Activated CD4-positive, CD25-positive, alpha-beta regulatory T cell treated with anti-CD3 and anti-CD28 coated beads, Interleukin-2, amount 50 U/mL, for 72 hours (primary cell): ENCODE measurements around the gene NR0B2.
"Not testable (repeated sequence)": the region's sequence is repeated elsewhere in the genome, so short reads cannot be mapped to it uniquely, and the experiment has no call there.

Experiments used
- DNase-seq: peaks from one replicate; pipeline ENCODE4 v3.0.0; 2021

NR0B2 gene

GRCh38 chr1:26888231-26888630 is 25.5 kb downstream of the NR0B2 start:
- no peak for DNase-seq

DNA sequence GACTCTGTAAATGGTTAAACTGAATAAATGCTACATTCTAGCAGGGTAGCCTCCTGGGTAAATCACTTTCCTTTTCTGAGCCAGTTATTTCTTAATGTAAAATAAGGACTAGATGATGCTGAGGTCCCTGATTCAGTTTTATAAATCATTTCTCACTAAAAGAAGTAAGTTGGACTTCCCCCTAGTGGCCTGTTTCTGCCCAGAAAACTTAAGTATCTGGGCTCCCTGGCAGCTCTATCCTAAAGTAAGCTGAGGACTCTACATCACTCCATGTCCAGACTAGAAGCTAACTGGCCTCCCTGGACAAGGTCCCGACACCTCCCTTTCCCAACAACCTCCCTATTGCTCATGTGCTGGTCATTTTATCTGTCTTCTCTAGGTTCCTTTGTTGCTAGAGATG is 26.6 kb downstream of the NR0B2 start:
- DNase-seq, result no peak

DNA sequence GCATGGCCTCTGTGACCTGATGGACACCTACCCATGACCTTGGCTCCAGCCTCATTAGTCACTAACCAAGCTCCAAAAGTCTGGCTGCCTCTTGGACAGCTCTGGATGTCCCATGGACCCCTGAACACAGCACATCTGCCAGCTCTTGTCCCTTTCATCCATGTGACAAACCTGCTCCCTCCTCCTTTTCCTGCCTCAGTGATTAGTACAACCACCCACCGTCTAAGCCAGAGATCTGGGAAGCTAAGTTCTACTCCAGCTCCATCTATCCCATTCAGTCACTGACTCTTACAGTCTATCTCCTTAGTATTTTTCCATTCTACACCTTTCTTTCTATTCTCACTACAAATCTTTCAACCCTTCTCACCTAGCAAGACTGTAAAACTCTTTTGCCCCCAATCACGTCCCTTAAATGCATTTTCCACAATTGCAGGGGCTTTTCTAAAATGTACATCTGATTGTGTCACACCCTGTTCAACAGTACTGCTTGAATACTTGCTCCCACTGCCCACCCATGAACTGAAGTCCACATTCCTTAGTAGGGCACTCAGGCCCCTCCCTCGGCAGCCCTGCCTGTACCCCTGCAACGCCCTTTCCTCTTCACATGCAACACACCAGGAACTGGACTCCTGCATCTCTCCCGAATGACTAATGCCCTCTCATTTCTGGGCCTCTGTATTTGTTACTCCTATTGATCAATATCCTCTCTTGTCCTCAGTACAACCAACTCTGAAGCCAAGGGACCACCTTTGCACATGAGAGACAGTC is 30.9 kb downstream of the NR0B2 start:
- no peak for DNase-seq

GRCh38 chr1:26881611-26882010 is 32.2 kb downstream of the NR0B2 start:
- DNase-seq, result not testable (repeated sequence)

GRCh38 chr1:26879793-26880192 is 34.0 kb downstream of the NR0B2 start:
- DNase-seq, result no peak

DNA sequence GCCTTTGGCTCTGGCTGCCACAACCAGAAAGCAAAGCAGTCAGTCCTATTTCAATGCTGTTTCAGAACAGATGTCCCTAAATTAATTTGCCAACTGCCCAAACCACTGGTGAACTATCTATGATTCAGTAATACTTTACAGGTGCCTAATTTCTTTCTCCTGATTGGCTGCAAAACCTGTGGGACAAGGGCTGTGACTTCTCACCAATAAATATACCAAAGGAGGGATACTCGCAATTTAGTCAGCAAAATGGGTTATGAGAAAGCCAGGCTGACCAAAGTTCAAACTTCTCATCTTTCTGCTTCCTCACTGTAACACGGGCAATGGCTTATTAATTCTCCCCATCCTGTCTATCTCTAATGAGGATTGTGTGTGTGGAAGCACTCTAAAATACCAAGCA is 36.4 kb downstream of the NR0B2 start:
- DNase-seq, result no peak

- no peak for DNase-seq
These were observed 38.9 kb downstream of the NR0B2 start for GRCh38 chr1:26874896-26875295.

GRCh38 chr1:26873097-26873496 is 40.7 kb downstream of the NR0B2 start:
- not testable (repeated sequence) for DNase-seq

DNA sequence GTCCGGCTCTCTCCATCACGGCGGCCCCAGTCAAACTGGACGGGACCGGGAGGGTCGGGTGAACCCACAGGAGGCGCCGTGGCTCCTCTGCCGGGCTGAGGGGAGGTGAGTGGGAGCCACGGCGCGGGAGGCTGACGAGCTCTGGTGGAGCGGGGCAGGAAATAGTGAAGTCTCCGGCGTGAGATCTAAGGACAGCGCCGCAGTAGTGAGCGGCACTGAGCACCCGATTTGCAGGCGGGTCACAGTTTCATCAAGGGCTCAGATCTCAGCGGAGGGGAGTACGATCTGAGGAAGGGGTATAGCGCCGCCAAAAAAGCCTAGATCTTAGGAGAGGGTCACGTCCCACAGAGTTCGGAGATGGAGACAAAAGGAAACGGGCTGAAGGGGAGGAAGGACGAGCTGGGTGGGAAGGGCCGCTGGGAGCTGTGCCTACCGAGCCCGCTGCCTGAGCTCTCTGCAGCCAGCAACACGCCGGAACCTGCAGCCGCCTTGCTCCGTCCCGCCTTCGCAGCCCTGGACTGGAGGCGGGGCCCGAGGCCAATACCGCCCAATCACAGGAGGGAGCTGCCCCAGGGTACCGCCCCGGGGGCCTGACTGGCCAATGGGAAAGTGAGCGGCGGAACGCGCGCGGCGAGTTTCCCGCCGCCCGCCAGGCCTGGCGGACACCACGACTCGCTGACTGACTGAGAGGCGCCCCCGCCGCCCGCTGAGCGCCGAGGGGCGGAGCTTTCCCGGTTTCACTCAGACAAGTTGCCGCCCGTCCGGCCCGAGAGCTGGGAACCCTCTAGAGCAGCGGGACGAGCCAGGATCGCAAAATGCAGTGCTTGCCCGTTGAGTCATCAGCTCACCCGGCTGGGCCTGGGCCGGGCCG is 48.9 kb downstream of the NR0B2 start:
- peak; percentile 96 for DNase-seq

DNA sequence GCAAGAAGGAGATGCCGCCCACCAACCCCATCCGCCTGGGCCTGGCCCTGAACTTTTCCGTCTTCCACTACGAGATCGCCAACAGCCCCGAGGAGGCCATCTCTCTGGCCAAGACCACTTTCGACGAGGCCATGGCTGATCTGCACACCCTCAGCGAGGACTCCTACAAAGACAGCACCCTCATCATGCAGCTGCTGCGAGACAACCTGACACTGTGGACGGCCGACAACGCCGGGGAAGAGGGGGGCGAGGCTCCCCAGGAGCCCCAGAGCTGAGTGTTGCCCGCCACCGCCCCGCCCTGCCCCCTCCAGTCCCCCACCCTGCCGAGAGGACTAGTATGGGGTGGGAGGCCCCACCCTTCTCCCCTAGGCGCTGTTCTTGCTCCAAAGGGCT is 50.1 kb downstream of the NR0B2 start:
- DNase-seq, result no peak

DNA sequence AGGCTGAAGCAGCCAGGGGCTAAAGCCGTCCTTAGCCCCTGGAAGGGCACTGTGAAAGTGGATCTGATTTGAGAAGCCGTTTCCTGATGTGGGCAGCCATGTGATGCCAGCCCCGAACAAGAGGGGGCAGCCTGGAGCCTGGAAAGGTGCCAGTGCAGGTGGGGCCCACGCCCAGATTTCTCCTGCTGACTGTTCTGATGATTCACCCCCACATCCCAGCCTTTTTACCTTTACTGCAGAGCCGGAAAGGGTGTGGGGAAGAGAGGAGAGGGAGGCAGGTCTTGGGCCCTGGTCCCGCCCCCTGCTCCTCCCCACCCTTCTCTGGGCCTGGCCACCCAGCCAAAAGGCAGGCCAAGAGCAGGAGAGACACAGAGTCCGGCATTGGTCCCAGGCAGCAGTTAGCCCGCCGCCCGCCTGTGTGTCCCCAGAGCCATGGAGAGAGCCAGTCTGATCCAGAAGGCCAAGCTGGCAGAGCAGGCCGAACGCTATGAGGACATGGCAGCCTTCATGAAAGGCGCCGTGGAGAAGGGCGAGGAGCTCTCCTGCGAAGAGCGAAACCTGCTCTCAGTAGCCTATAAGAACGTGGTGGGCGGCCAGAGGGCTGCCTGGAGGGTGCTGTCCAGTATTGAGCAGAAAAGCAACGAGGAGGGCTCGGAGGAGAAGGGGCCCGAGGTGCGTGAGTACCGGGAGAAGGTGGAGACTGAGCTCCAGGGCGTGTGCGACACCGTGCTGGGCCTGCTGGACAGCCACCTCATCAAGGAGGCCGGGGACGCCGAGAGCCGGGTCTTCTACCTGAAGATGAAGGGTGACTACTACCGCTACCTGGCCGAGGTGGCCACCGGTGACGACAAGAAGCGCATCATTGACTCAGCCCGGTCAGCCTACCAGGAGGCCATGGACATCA is 50.7 kb downstream of the NR0B2 start, which contains the start of gene SFN:
TSS of gene SFN (plus strand) at position 369 of the 904 bp plus-strand sequence. CDS start at position 433, 64 bp downstream.
- peak; percentile 46 for DNase-seq

- no peak for DNase-seq
These were observed 51.8 kb downstream of the NR0B2 start for GRCh38 chr1:26861889-26862378.
